ENCODE data around the gene HMX3. TPM values are rescaled to one million over a fixed set of nuclear protein-coding genes. Genes with fewer than 3 reads are reported as not detected.

Gene HMX3
- total and polyA plus RNA-seq, 2 experiments from 2014 or later = 0.35 TPM; not detected in 1

DNA sequence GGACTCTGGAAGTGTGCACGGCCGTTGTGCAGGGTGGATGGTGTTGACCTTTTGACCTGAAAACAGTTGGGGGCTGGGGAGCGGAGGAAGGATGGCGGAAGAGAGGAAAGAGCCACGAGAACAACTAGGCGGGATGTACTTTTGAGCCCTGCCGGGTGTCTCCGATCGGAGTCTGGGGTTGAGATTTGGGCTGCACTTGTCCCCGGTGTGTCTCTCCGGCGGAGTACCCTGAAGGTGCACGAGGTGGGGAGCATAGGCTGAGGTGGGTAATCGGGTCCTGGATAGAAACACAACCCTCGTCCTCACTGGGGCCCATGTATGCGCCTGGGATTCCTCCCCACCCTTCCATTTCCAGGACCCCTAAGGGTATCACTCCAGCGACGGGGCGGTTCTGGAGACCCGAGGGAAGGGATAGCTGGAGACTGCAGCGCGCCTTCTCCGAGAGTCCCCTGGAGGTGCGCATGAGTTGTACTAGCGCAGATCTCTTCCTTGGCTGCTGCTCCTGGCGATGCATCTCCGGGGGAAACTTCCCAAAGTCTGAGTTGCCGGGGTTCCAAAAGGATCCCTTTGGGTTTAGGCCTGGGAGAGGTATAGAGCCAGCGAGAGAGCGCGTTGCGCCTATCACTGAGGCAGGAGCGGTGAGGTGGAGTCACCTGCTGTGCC lies 7.5 kb downstream of the HMX3 start:
- Histone ChIP-seq H3K4me3 (peak overlapping the region; percentile 48), H3K4me2 (peak overlapping the region; percentile 82), H3K79me2 (replicated peaks; ENCODE audit: insufficient read depth) (no peaks in the 10 kb centered on the region), H3K27me3 (ENCODE audit: insufficient read depth) (peaks cover 100% of the 10 kb centered on the region), H3K9me2 (ENCODE audit: insufficient read depth) (no peaks in the 10 kb centered on the region), H3K4me1 (ENCODE audit: insufficient read depth) (peaks cover 74% of the 10 kb centered on the region), H4K20me1 (replicated peaks; ENCODE audit: insufficient read depth) (peaks cover 18% of the 10 kb centered on the region; the same call in 1 of the 2 replicates), H2AFZ (peak overlapping the region; percentile 83; the same call in 1 of the 2 replicates), H3F3A (replicated peaks; ENCODE audit: low read depth) (peaks cover 41% of the 10 kb centered on the region), H3K36me3 (ENCODE audit: insufficient read depth) (no peaks in the 10 kb centered on the region), H3K27ac (ENCODE audit: low read depth) (no peak overlapping the region)
- Mint-ChIP-seq H3K4me1 (peaks cover 72% of the 10 kb centered on the region), H3K27ac (no peak overlapping the region), H3K4me3 (peak overlapping the region; percentile 61), H3K27me3 (ENCODE audit: insufficient read depth, low read depth, poor library complexity) (peaks cover 96% of the 10 kb centered on the region), H3K9me3 (peaks cover 6% of the 10 kb centered on the region; the same call in 2 of the 3 replicates), H3K36me3 (ENCODE audit: low read depth) (no peaks in the 10 kb centered on the region; the same call in 2 of the 3 replicates)
- ATAC-seq (peak; percentile 1; the same call in 2 of the 3 replicates), DNase-seq (ENCODE audit: low spot score) (peak; percentile 66)
- TF ChIP-seq EZH2phosphoT487 (IDR thresholded peaks at IDR 0.05; ENCODE audit: unreplicated experiment) (peak; percentile 16), EZH2 (IDR thresholded peaks at IDR 0.05; ENCODE audit: low read depth, unreplicated experiment) (peak; percentile 93)
- TF ChIP-seq, protein P1, sequence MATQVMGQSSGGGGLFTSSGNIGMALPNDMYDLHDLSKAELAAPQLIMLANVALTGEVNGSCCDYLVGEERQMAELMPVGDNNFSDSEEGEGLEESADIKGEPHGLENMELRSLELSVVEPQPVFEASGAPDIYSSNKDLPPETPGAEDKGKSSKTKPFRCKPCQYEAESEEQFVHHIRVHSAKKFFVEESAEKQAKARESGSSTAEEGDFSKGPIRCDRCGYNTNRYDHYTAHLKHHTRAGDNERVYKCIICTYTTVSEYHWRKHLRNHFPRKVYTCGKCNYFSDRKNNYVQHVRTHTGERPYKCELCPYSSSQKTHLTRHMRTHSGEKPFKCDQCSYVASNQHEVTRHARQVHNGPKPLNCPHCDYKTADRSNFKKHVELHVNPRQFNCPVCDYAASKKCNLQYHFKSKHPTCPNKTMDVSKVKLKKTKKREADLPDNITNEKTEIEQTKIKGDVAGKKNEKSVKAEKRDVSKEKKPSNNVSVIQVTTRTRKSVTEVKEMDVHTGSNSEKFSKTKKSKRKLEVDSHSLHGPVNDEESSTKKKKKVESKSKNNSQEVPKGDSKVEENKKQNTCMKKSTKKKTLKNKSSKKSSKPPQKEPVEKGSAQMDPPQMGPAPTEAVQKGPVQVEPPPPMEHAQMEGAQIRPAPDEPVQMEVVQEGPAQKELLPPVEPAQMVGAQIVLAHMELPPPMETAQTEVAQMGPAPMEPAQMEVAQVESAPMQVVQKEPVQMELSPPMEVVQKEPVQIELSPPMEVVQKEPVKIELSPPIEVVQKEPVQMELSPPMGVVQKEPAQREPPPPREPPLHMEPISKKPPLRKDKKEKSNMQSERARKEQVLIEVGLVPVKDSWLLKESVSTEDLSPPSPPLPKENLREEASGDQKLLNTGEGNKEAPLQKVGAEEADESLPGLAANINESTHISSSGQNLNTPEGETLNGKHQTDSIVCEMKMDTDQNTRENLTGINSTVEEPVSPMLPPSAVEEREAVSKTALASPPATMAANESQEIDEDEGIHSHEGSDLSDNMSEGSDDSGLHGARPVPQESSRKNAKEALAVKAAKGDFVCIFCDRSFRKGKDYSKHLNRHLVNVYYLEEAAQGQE (IDR thresholded peaks at IDR 0.05; ENCODE audit: unreplicated experiment) = no peak

- Mint-ChIP-seq H3K4me3 (peak overlapping the region; percentile 61), H3K36me3 (ENCODE audit: low read depth) (peaks cover under 1% of the 10 kb centered on the region; the same call in 1 of the 3 replicates), H3K27me3 (ENCODE audit: insufficient read depth, low read depth, poor library complexity) (peaks cover 92% of the 10 kb centered on the region), H3K27ac (no peak overlapping the region), H3K4me1 (peaks cover 69% of the 10 kb centered on the region), H3K9me3 (peaks cover 4% of the 10 kb centered on the region; the same call in 2 of the 3 replicates)
- Histone ChIP-seq H3K9me2 (ENCODE audit: insufficient read depth) (no peaks in the 10 kb centered on the region), H3K79me2 (replicated peaks; ENCODE audit: insufficient read depth) (no peaks in the 10 kb centered on the region), H3K4me3 (peak overlapping the region; percentile 48), H2AFZ (no peak overlapping the region), H3K4me1 (ENCODE audit: insufficient read depth) (peaks cover 72% of the 10 kb centered on the region), H4K20me1 (replicated peaks; ENCODE audit: insufficient read depth) (peaks cover 17% of the 10 kb centered on the region; the same call in 1 of the 2 replicates), H3K27me3 (ENCODE audit: insufficient read depth) (peaks cover 100% of the 10 kb centered on the region), H3K36me3 (ENCODE audit: insufficient read depth) (no peaks in the 10 kb centered on the region), H3F3A (replicated peaks; ENCODE audit: low read depth) (peaks cover 42% of the 10 kb centered on the region), H3K27ac (ENCODE audit: low read depth) (no peak overlapping the region), H3K4me2 (peak overlapping the region; percentile 82)
- DNase-seq (ENCODE audit: low spot score) = no peak
- ATAC-seq = no peak
- TF ChIP-seq ZNF462 (CRISPR knock-in tag; IDR thresholded peaks at IDR 0.05) (no peak), EZH2 (IDR thresholded peaks at IDR 0.05; ENCODE audit: low read depth, unreplicated experiment) (peak; percentile 7)
Observed at GRCh38 chr10:123143825-123144168, 8.0 kb downstream of the HMX3 start.

Data from GM23338 (cell line).